ENCODE data around the gene SLC24A3. TPM values are rescaled to one million over a fixed set of nuclear protein-coding genes. Genes with fewer than 3 reads are reported as not detected.

SLC24A3 gene
- total and polyA plus RNA-seq, 2 experiments from 2014 or later = 0.48 to 1.7 TPM

DNA sequence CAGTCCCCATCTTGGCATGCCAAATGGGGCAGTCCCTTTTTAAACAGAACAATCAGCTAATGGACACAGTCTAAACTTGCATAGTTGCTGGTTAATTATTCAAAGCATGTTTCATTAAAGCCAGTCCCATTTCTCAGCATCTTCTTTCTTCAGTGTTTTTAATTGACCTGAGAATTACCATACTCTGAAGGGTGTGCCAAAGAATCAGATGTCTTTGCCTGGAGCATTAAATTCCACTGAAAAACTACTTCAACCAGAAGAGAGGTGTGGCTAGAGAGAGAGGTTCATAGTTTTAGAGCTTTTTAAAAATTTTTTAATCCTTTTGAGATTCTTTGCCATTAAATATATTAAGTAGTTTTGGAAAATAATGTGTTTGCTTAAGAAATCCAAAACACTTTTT lies 37.9 kb downstream of the SLC24A3 start:
- TF ChIP-seq EZH2 (IDR thresholded peaks at IDR 0.05; ENCODE audit: borderline replicate concordance) (no peak), EZH2phosphoT487 (IDR thresholded peaks at IDR 0.05; ENCODE audit: low read depth, severe bottlenecking, unreplicated experiment) (no peak), CTCF (IDR thresholded peaks at IDR 0.05; ENCODE audit: poor library complexity) (no peak)

GRCh38 chr20:19251506-19251905 lies 39.1 kb downstream of the SLC24A3 start:
- Histone ChIP-seq H2AFZ (no peak overlapping the region), H3K27ac (peak overlapping the region; percentile 1), H3K27me3 (no peaks in the 10 kb centered on the region), H3K4me2 (no peak overlapping the region), H3K79me2 (no peaks in the 10 kb centered on the region), H3K9me3 (ENCODE audit: low read depth) (no peaks in the 10 kb centered on the region), H4K20me1 (ENCODE audit: insufficient read depth, poor library complexity, severe bottlenecking) (no peaks in the 10 kb centered on the region), H3K9me2 (replicated peaks; ENCODE audit: insufficient read depth) (no peaks in the 10 kb centered on the region), H3K36me3 (replicated peaks; ENCODE audit: insufficient read depth, low read depth) (no peaks in the 10 kb centered on the region), H3K4me1 (ENCODE audit: insufficient read depth) (peaks cover 11% of the 10 kb centered on the region), H3K4me3 (no peak overlapping the region)
- no peak for TF ChIP-seq EZH2 (IDR thresholded peaks at IDR 0.05; ENCODE audit: borderline replicate concordance)
- no peak for TF ChIP-seq EZH2phosphoT487 (IDR thresholded peaks at IDR 0.05; ENCODE audit: low read depth, severe bottlenecking, unreplicated experiment)
- TF ChIP-seq CTCF (IDR thresholded peaks at IDR 0.05; ENCODE audit: poor library complexity) = no peak
- 92% methylated on average over 4 of the region's 4 CpGs for WGBS (ENCODE audit: low lambda C conversion rate, missing lambda C conversion rate)
- DNase-seq (ENCODE audit: low spot score) = no peak

More for the DNA sequence above, 37.9 kb downstream of the SLC24A3 start:
- H3K4me3 ChIP-seq = no peak overlapping the region
- no peak for DNase-seq (ENCODE audit: low spot score)
- H3K79me2 ChIP-seq = no peaks in the 10 kb centered on the region
- no peaks in the 10 kb centered on the region for H3K27me3 ChIP-seq
- no peak overlapping the region for H3K27ac ChIP-seq
- H3K36me3 ChIP-seq (replicated peaks; ENCODE audit: insufficient read depth, low read depth) = no peaks in the 10 kb centered on the region
- H2AFZ ChIP-seq = no peak overlapping the region
- H3K4me2 ChIP-seq = no peak overlapping the region
- peaks cover 11% of the 10 kb centered on the region for H3K4me1 ChIP-seq (ENCODE audit: insufficient read depth)
- H3K9me2 ChIP-seq (replicated peaks; ENCODE audit: insufficient read depth) = no peaks in the 10 kb centered on the region
- no peaks in the 10 kb centered on the region for H4K20me1 ChIP-seq (ENCODE audit: insufficient read depth, poor library complexity, severe bottlenecking)
- H3K9me3 ChIP-seq (ENCODE audit: low read depth) = no peaks in the 10 kb centered on the region

- H3K27me3 ChIP-seq = no peaks in the 10 kb centered on the region
- peak overlapping the region; percentile 11 for H3K4me2 ChIP-seq
- H3K9me3 ChIP-seq (ENCODE audit: low read depth) = no peaks in the 10 kb centered on the region
- WGBS (ENCODE audit: low lambda C conversion rate, missing lambda C conversion rate) = 47% methylated on average over 3 of the region's 3 CpGs
- H4K20me1 ChIP-seq (ENCODE audit: insufficient read depth, poor library complexity, severe bottlenecking) = no peaks in the 10 kb centered on the region
- TF ChIP-seq EZH2 (IDR thresholded peaks at IDR 0.05; ENCODE audit: borderline replicate concordance) = no peak
- TF ChIP-seq EZH2phosphoT487 (IDR thresholded peaks at IDR 0.05; ENCODE audit: low read depth, severe bottlenecking, unreplicated experiment) = no peak
- TF ChIP-seq CTCF (IDR thresholded peaks at IDR 0.05; ENCODE audit: poor library complexity) = no peak
- H3K4me3 ChIP-seq = no peak overlapping the region
- DNase-seq (ENCODE audit: low spot score) = no peak
- no peaks in the 10 kb centered on the region for H3K9me2 ChIP-seq (replicated peaks; ENCODE audit: insufficient read depth)
- H3K4me1 ChIP-seq (ENCODE audit: insufficient read depth) = peaks cover 11% of the 10 kb centered on the region
- H3K27ac ChIP-seq = peak overlapping the region; percentile 1
- H2AFZ ChIP-seq = no peak overlapping the region
- H3K79me2 ChIP-seq = no peaks in the 10 kb centered on the region
- H3K36me3 ChIP-seq (replicated peaks; ENCODE audit: insufficient read depth, low read depth) = no peaks in the 10 kb centered on the region
Measured at GRCh38 chr20:19251958-19252357, 39.5 kb downstream of the SLC24A3 start.
